Ishikawa (cell line): ENCODE results near the gene DNAH8.

Experiments
- CREB1 ChIP-seq: IDR thresholded peaks from 2 replicates; pipeline ENCODE4 v1.6.1; 2012; ENCODE audit warnings: low read depth
- EP300 ChIP-seq: IDR thresholded peaks from 2 replicates; pipeline ENCODE4 v1.6.1; 2012; ENCODE audit warnings: borderline replicate concordance
- FOXM1 ChIP-seq: IDR thresholded peaks from 2 replicates; pipeline ENCODE4 v1.6.1; 2012; ENCODE audit warnings: low read depth, borderline replicate concordance
- NFIC ChIP-seq: IDR thresholded peaks from 2 replicates; pipeline ENCODE4 v1.6.1; 2012
- YY1 ChIP-seq: IDR thresholded peaks from 2 replicates; pipeline ENCODE4 v1.6.1; 2012; ENCODE audit warnings: low read depth

DNA sequence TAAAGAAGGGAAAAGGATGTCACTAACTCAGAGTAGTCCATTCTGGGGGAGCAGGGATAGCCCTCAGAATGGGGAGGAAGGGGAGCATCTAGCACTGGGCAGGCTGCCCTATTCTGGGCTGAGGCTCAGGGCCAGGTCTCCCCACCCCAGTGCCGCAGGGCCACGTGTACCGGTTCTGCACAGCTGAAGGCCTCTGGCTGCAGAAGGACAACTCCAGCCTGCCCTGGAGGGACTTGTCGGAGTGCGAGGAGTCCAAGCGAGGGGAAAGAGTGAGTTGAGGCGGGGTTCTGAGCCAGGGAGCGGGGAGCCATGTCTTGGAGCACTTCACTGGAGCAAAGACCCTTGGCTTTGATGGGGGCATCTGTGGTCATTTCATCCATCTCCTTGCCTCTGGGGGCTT is 350.4 kb downstream of the DNAH8 start:
- TF ChIP-seq YY1: no peak
- TF ChIP-seq EP300: no peak
- no peak for TF ChIP-seq NFIC
- TF ChIP-seq FOXM1: no peak
- no peak for TF ChIP-seq CREB1
